Activated effector memory CD4-positive, alpha-beta T cell treated with Interleukin-2 at 50 U/mL for 16 hours (primary cell): Measurements from ENCODE around the gene ADORA2A.

Experiments used
- DNase-seq: peaks from one replicate; pipeline ENCODE4 v3.0.0-alpha.2; 2020

Gene ADORA2A

DNA sequence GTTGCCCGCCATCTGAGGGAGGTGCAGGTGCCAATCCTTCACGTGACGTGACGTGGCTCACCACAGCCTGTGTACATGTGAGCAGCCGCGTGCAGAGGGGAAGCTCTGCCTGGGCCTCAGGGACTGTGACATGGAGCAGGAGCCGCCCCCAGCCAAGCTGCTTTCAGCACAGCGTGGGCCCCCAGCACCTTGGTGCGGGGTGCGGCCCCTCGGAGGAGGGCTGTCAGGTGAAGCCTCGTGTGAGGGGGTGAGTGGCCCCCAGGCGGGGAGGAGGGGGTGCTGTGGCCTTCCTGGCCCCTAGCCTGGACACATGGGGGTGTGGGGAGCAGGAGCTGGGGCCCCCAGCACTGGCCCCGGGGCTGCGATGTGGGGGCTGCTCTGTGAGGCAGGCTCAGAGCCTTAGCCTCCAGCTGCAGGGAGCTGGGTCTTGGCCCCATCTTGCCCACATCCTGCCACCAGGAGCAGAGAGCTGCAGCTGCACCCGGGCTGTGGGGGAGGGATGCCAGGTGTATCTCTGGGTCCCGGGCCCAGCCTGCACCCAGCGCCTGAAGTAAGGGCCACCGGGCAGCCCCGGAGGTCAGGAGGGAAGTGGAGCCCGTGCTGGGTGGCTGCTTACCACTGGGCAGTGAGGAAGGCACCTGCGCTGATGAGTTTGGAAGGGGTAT lies at the start of gene ADORA2A:
Gene ADORA2A, plus strand, starts transcription at position 100 of the 665 bp plus-strand sequence. CDS start 5,806 bp downstream, outside the sequence.
- DNase-seq: peak; percentile 74

- no peak for DNase-seq
These were observed 47.9 kb upstream of the ADORA2A start for GRCh38 chr22:24379536-24379935.

DNA sequence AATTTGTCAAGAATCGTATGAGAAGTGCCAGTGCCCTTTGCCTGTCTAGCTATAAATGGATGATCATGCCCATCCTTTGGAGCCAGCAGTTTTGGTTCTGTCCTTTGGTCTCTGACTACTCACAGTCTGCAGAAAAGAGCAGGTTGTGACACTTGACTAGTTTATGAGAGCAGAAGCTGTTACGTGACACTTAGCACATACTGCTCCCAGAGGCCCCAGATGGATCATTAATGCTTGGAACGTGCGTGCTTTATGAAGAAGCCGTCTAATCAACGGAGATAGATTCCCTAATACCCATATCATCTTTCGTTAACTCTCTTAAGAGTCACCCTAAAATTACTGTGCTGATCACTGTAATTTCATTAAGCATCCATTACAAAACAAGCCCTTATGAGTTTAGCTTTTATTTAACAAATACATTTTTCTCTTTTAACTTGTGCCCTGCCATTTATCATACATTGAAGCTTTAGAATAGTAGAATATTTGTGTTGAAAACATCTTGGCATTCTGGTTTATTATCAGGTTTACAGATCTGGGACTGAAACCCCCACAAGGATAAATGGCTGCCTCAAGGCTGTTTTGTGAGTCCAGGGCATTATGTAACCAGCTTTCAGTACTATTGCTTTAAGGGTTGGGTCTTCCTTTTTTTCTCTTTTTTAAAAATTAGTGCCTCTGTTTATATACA lies 47.0 kb upstream of the ADORA2A start:
- no peak for DNase-seq

- no peak for DNase-seq
These were observed 46.5 kb upstream of the ADORA2A start for GRCh38 chr22:24380905-24381230.

DNA sequence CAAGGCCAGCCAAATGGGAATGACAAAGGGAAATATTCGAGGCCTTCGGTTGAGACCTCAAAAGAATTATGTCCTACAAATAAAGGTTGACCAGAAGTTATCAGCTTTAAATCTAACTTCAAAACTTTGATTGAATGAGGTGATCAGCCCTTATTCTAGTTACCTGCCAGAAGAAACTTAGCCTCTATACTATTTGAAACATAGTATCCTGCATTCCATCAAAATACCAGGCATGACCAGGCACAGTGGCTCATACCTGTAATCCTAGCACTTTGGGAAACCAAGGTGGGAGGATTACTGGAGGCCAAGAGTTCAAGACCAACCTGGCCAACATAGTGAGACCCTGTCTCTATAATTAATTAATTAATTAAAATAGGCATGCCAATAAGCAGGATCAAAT lies 44.3 kb upstream of the ADORA2A start:
- DNase-seq: no peak

DNA sequence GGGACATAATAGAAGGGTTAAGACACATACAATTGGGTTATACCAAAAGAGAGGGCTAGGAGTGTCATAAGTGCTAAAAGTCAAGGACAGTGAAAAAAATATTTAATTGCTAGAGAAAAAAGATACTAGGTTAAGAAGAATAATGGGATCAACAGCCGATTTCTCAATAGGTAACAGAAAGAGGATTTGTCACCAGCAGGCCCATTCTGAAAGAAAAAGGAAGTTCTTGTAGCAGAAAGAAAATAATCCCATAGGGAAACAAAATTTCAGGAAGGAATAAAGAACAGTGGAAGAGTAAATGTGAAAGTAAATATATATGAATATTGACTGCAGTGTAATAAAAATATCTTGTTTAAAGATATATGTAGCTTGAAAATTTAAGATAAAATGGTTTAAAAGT lies 43.3 kb upstream of the ADORA2A start:
- DNase-seq: no peak

DNA sequence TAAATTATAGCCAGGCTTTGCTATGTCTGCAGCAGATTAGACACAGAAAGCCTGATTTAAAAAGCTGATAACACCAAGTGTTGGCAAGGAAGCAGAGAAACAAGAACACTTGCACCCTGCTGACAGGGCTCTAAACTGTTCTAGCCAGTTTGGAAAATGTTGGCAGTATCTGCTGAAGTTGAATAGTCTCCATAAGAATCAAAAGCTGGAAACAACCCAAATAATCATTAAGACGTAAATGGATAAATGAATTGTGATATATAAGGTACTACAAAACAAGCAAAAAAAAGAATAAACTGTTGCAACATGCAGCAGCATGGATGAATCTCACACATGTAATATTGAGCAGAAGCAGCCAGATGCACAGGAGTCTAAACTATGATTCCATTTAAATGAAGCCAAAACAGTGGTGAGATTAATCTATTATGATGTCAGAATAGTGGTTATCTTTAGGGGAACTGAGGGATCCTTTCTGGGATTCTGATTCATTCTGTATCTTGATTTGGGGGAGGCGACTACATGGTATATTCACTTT lies 40.4 kb upstream of the ADORA2A start:
- DNase-seq: no peak

DNA sequence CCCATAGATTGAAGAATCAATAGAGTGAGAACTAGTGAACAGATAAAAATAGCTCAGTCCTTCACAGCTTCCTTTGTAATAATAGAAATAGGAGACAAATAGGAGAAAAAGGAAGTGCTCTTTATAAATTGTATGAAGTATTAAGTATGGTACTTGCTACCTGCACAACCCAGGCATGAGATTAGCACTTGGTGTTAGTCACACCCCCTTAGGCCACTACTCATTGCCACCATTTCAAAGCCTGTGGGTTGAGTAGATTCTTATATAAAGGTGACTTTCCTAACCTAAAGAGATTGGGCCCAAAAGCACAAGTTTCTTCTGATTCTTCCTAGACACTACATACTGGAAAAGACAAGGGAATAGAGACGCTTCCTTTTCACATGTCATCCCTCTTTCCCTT lies 37.7 kb upstream of the ADORA2A start:
- no peak for DNase-seq

DNA sequence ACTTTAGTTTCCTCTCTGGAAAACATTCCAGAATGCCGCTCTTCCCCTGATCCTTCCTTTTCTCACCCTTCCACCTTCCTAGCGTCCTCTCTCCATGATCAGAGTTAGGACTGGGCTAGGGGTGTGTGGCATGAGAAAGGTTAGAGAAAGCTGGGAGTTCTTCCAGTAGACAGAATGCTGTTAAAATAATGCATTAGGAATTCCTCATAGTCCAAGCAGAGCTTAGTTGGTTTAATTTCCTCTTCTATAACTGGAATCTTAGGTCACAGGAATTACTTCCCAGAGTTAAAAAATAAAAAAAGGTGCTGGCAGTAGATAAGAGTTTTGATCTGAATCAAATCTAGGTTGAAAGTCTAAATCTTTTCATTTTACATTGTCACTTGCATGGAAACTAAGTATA lies 37.2 kb upstream of the ADORA2A start:
- no peak for DNase-seq

DNA sequence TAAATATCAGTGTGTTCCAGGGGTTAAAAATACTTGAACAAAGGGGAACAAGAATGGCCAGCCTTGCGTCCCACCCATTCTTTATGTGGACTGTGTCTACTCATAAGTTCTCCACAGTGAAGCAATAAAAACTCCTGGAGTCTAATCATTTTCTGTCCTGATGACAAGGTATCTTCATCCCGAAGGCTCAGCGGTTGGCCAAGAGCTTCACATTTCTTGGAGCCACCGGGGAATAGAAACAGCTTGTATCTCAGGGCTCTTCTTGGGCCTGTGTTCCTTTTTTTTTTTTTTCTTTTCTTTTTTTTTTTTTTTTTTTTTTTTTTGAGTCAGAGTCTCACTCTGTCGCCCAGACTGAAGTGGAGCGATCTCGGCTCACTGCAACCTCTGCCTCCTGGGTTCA lies 36.8 kb upstream of the ADORA2A start:
- DNase-seq: no peak

DNA sequence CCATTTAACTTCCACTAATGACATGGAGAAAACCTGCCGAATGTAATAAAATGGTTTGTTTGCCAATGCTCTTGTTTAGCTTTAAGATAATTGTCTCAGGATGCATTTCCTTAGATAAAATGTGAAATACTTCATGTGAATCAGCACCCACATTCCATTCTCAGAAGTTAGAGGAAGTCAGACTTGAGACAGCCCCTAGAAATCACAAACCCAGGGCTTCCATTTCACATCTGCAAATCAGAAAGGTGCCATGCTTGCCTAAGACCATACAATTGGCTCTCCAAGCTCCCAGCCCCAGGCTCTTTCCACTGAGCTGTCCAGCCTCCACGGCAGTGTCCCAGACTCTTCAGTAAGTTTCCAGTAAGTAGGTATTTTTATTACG lies 35.6 kb upstream of the ADORA2A start:
- DNase-seq: no peak

- no peak for DNase-seq
These were observed 35.0 kb upstream of the ADORA2A start for GRCh38 chr22:24392218-24392931.

GRCh38 chr22:24393012-24393559 lies 34.3 kb upstream of the ADORA2A start:
- DNase-seq: no peak

GRCh38 chr22:24393848-24394247 lies 33.6 kb upstream of the ADORA2A start:
- DNase-seq: no peak

DNA sequence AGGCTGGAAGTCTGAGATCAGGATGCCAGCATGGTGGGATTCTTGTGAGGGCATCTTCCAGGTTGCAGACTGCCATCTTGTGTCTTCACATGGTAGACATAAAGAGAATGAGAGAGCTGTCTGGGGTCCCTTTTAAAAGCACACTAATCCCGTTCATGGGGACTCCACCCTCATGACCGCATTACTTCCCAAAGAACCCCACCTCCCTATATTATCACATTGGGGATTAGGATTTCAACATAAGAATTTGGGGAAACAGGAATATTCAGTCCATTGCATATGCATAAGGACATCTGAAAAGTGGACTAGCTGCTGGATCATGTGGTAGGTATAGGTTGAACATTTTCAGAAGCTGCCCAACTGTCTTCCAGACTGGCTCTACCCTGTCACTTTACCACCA lies 33.1 kb upstream of the ADORA2A start:
- DNase-seq: no peak

DNA sequence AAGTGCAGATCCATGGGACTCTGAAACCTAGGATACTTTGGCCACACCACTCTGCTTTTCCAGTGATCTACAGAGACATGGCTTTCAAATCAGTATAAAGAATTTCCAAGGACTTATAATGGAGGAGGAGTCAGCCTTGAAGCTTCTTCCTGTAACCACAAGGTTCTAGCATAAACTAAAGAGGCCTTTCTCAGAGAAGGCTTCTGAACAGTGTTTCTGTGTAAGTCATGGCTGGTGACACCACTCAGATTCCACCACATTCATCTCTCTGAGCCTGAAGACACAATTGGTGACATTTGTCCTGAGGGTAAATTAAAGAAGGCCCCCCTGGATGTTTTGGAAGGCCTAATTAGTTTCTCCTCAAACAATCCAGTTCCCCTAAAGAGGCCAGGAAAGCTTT lies 29.0 kb upstream of the ADORA2A start:
- DNase-seq: no peak

DNA sequence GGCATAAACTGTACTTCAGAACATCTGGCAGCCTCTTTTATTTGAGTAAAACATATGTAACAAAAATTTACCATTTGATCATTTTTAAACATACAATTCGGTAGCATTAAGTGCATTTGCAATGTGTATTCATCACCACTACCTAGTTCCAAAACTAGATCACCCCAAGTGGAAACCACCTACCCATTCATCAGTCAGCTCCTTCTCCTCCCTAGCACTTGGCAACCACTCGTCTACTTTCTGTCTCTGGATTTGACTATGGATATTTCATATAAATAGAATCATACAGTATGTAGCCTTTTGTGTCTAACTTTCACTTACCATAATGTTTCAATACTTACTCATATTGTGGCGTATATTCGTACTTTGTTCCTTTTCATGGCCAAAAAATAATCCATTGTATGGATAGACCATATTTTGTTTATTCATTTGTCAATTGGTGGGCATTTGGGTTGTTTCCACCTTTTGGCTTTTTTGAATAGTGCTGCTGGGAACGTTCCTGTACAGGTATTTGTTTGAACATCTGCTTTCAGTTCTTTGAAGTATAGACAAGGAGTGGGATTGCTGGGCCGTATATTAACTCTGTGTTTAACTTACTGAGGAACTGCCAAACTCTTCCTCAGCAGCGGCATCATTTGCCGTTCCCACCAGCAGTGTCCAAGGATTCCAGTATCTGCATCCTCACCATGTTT lies 27.2 kb upstream of the ADORA2A start:
- no peak for DNase-seq

- no peak for DNase-seq
These were observed 26.4 kb upstream of the ADORA2A start for GRCh38 chr22:24400726-24401596.

DNA sequence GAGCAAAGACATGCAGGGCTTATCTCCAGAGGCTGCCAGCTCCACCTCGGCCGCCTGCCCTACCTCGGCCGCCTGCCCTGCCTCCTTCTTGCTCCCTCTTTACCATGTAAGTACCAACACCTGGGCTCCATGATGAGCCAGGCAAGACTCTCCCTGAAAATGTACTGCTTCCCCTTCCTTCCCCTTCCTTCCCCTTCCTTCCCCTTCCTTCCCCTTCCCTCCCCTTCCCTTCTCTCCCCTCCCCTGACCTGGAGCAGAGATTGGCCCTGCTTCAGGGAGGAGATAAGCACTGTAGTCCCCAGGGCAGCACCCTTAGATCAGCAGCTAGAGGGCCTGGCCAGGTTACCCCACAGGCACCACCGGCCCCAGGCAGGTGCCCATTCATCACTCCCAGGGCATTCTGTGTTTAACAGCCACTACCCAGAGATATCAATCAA lies 25.4 kb upstream of the ADORA2A start:
- no peak for DNase-seq

- no peak for DNase-seq
These were observed 24.8 kb upstream of the ADORA2A start for GRCh38 chr22:24402460-24403192.

DNA sequence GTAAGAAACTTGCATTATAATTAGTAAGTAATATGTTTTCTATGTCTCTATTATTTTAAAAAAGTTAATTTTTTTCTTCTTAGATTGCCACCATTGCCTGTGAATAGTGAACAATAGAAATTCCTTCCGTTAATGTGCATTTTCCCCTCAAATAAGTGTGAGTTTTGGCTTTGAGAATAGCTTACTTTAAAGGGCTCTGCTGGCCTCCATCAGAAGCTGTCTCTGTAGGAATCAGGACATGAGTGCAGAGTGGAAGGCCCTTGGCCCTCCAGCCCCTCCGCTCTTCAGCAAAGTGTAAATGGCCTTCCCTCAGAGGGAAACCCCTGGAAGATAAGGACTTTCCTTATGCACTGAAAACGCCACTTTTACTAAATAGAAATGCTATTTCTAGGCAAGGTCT lies 24.1 kb upstream of the ADORA2A start:
- no peak for DNase-seq
